NB4 (cell line): ENCODE results near the gene DYSF.

Source experiments
- DNase-seq: peaks from one replicate; pipeline ENCODE4 v3.0.0; 2010; ENCODE audit warnings: low read depth
- H3K4me3 ChIP-seq: one replicate; pipeline ENCODE4 v1.5.1; 2011; ENCODE audit warnings: mild to moderate bottlenecking, low read depth, low read length, moderate library complexity
- MYC ChIP-seq: IDR thresholded peaks from 2 replicates; pipeline ENCODE4 v1.6.1; 2011; ENCODE audit warnings: low read depth, low read length
- POLR2A ChIP-seq: IDR thresholded peaks from 2 replicates; pipeline ENCODE4 v1.6.1; 2011; ENCODE audit warnings: mild to moderate bottlenecking; ENCODE audit not compliant: insufficient read length; ENCODE audit errors: extremely low read depth
- TF ChIP-seq, protein P1 (sequence below): IDR thresholded peaks from one replicate; pipeline ENCODE4 v1.5.1; 2012; ENCODE audit warnings: low read depth, low read length
- TF ChIP-seq, protein P2 (sequence below): IDR thresholded peaks from 2 replicates; pipeline ENCODE4 v1.6.1; 2011; ENCODE audit warnings: low read depth, low read length

The DYSF gene

DNA sequence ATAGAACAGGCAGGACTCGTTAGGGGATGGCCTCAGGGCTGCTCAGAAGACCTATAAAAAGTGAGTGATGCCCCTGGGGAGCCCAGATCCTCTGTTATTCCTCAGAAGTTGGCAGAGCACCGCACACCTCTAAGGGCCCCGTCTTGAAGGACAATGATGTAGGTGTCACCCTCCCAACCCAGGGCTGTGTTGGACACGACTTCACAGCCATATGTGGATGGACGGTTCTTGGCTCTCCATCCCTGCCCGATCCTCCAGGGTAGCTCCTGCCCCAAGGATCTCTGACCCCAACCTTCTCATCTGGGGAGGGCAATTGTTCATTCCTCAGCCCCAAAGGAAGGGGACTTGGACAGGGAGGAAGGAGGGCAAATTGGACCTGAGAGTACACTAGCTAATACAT, 246.1 kb downstream of the DYSF start:
- no peak overlapping the region for H3K4me3 ChIP-seq
- TF ChIP-seq, protein P1, sequence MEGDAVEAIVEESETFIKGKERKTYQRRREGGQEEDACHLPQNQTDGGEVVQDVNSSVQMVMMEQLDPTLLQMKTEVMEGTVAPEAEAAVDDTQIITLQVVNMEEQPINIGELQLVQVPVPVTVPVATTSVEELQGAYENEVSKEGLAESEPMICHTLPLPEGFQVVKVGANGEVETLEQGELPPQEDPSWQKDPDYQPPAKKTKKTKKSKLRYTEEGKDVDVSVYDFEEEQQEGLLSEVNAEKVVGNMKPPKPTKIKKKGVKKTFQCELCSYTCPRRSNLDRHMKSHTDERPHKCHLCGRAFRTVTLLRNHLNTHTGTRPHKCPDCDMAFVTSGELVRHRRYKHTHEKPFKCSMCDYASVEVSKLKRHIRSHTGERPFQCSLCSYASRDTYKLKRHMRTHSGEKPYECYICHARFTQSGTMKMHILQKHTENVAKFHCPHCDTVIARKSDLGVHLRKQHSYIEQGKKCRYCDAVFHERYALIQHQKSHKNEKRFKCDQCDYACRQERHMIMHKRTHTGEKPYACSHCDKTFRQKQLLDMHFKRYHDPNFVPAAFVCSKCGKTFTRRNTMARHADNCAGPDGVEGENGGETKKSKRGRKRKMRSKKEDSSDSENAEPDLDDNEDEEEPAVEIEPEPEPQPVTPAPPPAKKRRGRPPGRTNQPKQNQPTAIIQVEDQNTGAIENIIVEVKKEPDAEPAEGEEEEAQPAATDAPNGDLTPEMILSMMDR = no peak
- TF ChIP-seq, protein P2, sequence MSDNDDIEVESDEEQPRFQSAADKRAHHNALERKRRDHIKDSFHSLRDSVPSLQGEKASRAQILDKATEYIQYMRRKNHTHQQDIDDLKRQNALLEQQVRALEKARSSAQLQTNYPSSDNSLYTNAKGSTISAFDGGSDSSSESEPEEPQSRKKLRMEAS = no peak
- no peak for TF ChIP-seq POLR2A
- TF ChIP-seq MYC = no peak
- no peak for DNase-seq

DNA sequence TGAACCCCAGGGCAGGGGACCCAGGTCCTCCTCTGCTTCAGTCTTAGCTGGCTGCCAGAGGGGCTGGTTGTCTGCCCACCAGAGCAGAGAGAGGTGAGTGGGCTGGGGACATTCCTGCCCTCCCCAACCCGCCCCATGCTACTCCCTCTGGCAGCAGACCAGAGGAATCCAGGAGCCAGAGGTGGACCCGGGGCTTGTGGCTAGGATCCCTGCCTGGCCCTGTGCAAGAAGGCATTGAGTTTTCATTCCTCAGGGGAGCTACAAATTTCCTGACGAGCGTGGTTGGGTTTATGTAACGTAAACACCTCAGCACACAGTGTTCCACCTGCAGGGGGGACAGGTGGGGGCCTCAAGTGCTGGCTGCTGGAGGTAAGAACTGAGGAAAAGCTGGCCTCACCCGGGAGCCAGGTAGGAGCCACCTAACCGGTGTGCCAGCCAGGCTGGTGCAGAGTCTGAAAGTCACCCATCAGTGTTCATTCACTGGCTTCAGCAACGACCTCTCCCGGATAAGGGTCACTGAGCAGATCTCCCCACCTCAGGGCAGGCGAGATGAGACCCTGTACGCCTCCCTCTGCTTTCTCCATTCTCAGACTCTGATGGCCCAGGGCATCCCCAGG, 246.8 kb downstream of the DYSF start:
- H3K4me3 ChIP-seq = no peak overlapping the region
- DNase-seq = no peak
- TF ChIP-seq MYC (no peak), POLR2A (no peak)
- TF ChIP-seq, protein P1 = no peak
- TF ChIP-seq, protein P2 = no peak

DNA sequence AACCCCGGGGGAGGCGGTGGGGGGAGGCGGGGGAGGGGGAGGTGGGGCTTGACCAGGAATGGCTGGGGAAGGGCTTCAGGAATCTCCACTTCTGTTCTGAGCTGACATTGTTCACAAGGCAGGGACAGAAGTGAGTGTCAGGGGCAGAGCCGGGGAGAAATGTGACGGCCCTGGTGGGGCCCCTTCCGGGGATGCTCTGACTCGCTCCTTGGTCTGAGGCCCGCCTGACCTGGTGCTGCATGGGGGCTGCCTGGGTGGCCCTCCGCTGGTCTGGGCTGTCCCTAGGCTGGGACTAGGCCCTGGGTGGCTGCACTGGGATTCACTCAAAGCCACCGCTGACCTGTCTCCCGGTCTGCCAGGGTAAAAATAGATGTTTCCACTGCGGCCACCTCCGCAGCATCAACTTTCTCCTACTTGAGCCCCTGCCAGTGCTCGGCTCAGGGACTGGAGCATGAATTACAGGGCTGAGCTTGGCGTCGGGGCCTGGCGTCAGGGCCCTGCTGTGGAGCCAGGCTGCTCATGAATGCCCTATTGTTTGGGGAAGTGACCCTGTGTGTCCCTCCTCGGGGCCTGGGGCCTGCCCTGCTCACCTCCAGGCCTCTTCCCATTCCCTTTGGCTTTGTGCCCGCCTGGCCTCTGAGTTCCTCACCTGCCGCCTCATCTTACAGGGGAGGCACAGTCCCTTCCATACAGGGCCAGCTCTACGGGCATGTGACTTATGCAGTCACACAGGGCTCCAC, 247.5 kb downstream of the DYSF start:
- TF ChIP-seq MYC (no peak), POLR2A (no peak)
- TF ChIP-seq, protein P1 = no peak
- DNase-seq = no peak
- no peak overlapping the region for H3K4me3 ChIP-seq

DNA sequence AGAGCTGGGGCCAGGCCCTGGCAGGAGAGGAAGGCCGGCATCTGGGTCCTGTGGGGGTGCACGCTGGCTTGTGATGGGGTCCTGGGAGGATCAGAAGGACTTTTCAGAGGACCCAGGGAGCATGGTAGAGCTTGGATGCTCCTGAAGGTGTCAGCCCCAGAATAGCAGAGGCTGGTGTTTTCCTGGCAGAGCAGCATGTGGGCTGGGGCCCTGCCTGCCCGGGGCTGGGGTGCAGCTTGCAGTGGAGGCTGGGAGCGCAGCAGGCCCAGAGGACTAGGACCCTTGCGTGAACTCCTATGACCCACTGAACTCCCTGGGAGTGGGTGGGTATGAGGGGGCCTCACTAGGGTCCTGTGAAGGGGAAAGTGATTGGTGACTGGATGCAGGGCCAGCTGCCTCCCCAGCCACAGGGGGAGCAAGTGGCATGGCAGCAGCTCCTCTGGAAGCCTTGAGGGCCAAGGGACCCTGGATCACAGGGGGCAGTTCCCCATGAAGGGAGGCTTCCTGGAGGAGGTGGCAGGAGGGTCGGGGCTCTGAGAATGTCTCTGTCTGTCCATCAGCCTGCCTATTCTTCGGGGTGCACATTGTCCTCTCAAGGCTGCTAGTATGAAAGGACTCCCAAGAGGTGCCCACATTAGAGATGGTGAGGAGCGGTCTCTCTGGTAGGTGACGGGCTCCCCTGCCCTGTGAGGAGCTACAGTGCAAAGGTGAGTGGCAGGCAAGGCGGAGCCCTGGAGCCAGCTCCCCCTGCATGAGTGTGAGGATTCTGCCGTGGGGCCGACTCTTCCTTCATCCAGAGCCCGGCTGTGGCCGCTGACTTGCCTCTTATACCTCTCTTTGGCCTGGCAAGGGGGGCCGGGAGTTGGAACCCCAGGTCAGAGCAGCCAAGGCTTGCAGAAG, 249.0 kb downstream of the DYSF start:
- TF ChIP-seq MYC = no peak
- TF ChIP-seq, protein P2 = no peak
- TF ChIP-seq, protein P1 = no peak
- TF ChIP-seq POLR2A = no peak
- no peak for DNase-seq

DNA sequence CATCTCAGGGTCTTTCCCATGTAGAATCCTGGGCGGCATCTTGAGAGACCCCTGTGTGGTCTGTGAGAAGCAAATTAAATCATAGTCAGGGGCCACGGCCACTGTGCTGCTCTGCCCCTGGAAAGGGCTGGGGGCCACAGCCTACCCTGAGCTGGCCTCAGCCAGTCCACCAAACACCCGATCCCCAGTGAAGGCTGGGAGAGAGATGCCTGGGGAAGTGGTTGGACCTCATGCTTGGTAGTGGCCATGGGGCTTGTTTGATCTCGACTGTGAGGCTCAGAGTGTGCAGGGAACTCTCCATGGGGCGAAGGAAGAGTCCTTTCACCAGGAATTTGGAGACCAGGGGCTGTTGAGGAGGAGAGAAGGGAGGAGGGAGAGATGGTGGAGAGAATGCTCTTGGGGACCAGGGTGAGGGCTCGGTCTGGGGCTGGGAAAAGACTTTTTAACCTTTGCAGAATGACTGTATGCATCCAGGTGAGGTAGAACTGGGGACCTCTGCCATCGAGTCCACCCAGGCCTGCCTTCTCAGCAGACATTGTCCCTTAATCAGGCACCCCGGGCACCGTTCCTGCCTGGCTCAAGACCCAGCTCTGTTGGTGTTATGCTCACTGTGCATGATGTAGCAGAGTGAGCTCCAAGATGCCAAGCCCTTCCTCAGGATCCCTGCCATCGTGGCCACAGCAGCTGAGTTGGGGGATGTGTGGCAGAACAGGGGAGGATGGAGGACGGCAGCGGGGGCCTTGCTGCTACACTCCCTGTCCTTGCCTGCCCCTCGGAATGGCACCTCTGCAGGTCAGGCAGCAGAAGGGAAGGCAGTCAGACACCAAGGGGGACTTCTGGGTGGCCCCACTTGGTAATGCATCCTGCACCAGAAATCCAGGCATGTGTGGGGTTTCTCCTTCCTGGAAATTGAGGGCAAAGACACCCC, 249.9 kb downstream of the DYSF start:
- DNase-seq = no peak
- no peak overlapping the region for H3K4me3 ChIP-seq
- TF ChIP-seq, protein P1 = no peak
- TF ChIP-seq POLR2A (no peak), MYC (no peak)
- TF ChIP-seq, protein P2 = no peak

More for the DNA sequence above, 249.0 kb downstream of the DYSF start:
- H3K4me3 ChIP-seq = no peak overlapping the region
